AG04450 (cell line): Measurements from ENCODE around the gene LRRC2. TPM values are rescaled to one million over a fixed set of nuclear protein-coding genes. Genes with fewer than 3 reads are reported as not detected.

Experiments used
- CTCF ChIA-PET: fragments of 300-600, 350-600 bp; formaldehyde crosslinking; extraction: SDS; loops from one replicate; lab custom pipeline; 2022; ENCODE audit warnings: antibody characterized with exemption, inconsistent platforms; lab: Charles Lee
- POLR2A ChIA-PET: fragments of 350-600 bp; formaldehyde crosslinking; extraction: SDS; loops from one replicate; lab custom pipeline; 2021; ENCODE audit warnings: antibody characterized with exemption, inconsistent platforms; lab: Yijun Ruan, JAX
- DNase-seq: peaks from one replicate; pipeline ENCODE4 v3.0.0-alpha.2; 2011; ENCODE audit warnings: low read depth, low spot score
- H3K27ac ChIP-seq: one replicate; pipeline ENCODE4 v1.5.1; 2012; ENCODE audit warnings: low read depth, low read length, control low read depth
- H3K27me3 ChIP-seq: one replicate; pipeline ENCODE4 v1.6.0; 2012; ENCODE audit warnings: low read length; ENCODE audit not compliant: control insufficient read depth, insufficient read depth
- H3K4me3 ChIP-seq: 2 replicates; pipeline ENCODE4 v1.5.1; 2011; ENCODE audit warnings: mild to moderate bottlenecking, low read depth, low read length, control low read depth
- H3K9me3 ChIP-seq: 2 replicates; pipeline ENCODE4 v1.5.1; 2012; ENCODE audit warnings: low read length; ENCODE audit not compliant: control insufficient read depth, insufficient read depth
- polyA plus RNA-seq: library from polyadenylated mRNA; depleted of rRNA; stranded (reverse); fragments of >200 nt; gene quantifications from 2 replicates; pipeline ENCODE4 v1.2.3, GENCODE V29; 2011; rRNA removed
- TF ChIP-seq, protein P1 (sequence below): IDR thresholded peaks from 2 replicates; pipeline ENCODE4 v1.5.1; 2011; ENCODE audit warnings: low read depth, low read length, control low read depth, inconsistent platforms

LRRC2 gene
- polyA plus RNA-seq, 1 experiment = 4.2 TPM

DNA sequence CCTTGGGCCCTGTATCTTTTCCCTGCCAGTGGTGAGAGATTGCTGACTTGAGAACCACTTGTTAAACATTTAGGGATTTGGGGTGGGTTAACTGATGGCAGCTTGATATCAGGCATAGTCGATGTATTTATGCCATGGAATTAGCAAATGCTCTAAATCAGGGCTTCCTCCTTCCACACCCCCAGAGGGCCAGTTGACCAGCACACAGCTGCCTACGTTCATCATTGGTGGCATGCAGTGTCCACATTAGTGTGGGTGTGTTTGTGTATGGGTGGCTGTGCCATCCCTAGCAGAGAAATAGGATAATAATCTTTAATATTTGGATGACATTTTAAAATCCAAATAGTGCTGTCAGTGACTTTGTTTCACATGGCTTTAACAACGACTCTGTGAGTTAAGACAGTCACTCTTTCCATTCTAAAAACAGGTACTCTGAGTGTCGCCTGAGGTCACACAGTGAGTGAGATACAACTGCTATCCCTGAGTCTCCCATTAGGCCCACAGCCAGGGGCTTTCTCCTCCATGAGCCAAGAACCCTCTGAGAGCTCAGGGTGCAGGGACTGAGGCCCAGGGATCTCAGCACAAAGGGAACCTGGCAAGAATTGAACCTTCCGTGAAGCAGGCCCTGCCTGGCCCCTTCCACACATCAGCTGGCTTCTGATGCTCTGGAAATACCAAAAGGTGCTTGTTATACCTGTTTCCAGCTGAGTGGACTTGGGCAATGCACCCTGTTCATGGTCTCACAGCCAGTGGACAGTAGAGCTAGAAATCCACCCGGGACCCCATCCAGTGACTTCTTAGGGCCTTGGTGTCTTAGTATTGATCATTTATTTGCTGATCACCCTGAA lies 97.1 kb downstream of the LRRC2 start:
- POLR2A ChIA-PET = no interaction called here
- CTCF ChIA-PET = interaction anchor here (0.5 to 1.8 kb wide), 3 partner anchors 19 to 392 kb away, joined by 4 to 6 read pairs (median 5); no protein-coding TSS in a partner anchor
- peaks cover 63% of the 10 kb centered on the region for H3K27me3 ChIP-seq
- no peak overlapping the region for H3K27ac ChIP-seq
- H3K9me3 ChIP-seq = no peaks in the 10 kb centered on the region
- no peak for DNase-seq
- TF ChIP-seq, protein P1, sequence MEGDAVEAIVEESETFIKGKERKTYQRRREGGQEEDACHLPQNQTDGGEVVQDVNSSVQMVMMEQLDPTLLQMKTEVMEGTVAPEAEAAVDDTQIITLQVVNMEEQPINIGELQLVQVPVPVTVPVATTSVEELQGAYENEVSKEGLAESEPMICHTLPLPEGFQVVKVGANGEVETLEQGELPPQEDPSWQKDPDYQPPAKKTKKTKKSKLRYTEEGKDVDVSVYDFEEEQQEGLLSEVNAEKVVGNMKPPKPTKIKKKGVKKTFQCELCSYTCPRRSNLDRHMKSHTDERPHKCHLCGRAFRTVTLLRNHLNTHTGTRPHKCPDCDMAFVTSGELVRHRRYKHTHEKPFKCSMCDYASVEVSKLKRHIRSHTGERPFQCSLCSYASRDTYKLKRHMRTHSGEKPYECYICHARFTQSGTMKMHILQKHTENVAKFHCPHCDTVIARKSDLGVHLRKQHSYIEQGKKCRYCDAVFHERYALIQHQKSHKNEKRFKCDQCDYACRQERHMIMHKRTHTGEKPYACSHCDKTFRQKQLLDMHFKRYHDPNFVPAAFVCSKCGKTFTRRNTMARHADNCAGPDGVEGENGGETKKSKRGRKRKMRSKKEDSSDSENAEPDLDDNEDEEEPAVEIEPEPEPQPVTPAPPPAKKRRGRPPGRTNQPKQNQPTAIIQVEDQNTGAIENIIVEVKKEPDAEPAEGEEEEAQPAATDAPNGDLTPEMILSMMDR = no peak
- no peak overlapping the region for H3K4me3 ChIP-seq

DNA sequence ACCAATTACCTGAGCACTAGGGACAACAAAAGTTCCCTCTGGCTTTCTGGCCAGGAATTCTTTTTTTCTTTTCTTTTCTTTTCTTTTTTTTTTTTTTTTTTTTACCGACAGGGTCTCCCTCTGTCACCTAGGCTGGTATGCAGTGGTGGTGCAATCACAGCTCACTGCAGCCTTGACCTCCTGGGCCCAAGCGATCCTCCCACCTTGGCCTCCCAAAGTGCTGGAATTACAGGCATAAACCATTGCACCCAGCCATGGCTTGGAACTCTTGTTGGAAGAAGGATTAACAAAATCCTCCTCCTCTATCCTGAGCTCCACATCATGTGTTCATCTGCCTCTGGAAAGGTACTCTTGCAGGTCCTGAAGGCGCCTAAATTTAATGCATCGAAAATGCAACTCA lies 98.5 kb downstream of the LRRC2 start:
- CTCF ChIA-PET = no interaction called here

DNA sequence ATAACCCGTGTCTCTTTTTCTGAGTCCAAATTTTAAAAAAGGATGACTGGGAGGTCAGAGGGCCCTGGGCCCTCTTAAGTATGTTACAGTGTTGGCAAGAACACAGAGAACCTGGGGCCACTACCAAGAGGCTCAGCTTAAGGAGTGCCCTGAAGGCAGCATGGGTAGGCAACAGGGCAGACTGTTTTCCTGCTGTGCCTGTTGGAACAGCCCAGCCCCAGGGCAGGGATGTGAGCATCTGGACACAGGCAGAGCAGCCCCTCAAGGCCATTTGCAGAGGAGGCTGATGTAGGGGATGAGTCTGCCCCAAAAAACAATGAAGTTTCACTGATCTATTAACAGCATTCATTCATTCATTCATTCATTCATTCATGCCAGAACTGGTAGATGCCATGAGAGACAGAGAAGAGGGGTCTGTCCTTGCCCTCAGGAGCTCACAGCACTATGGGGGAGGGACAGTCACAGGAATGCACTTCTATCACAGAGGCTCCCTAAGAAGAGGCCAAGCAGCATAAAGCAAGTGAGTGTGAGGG lies 99.2 kb downstream of the LRRC2 start:
- no peak overlapping the region for H3K27ac ChIP-seq
- peaks cover 63% of the 10 kb centered on the region for H3K27me3 ChIP-seq
- TF ChIP-seq, protein P1 = no peak
- no peak for DNase-seq
- ChIA-PET POLR2A (no interaction called here), CTCF (no interaction called here)
- no peak overlapping the region for H3K4me3 ChIP-seq
- no peaks in the 10 kb centered on the region for H3K9me3 ChIP-seq

More for the DNA sequence above, 98.5 kb downstream of the LRRC2 start:
- H3K27ac ChIP-seq = no peak overlapping the region
- TF ChIP-seq, protein P1 = no peak
- H3K9me3 ChIP-seq = no peaks in the 10 kb centered on the region
- H3K4me3 ChIP-seq = no peak overlapping the region
- DNase-seq = no peak
- POLR2A ChIA-PET = no interaction called here
- H3K27me3 ChIP-seq = peaks cover 65% of the 10 kb centered on the region

DNA sequence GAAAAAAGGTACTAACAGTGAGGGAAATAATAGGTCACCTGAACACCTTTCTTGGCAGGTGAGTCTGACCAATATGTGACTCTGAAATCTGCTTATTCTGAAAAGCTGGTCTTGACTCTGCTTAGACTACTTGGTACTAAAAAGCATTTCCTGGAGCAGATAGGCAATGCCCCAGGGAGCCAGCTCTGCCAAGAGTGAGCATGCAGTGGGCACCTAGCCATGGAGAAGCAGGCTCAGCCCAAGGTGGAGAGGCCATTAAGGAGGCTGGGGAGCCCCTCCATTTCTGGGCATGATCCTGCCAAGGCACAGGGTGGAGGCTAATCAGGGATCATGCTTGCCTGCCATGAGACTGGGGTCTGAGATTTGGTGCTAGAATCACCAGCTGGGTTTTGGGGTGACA lies 99.8 kb downstream of the LRRC2 start:
- H3K27ac ChIP-seq = no peak overlapping the region
- no peak overlapping the region for H3K4me3 ChIP-seq
- no peaks in the 10 kb centered on the region for H3K9me3 ChIP-seq
- DNase-seq = no peak
- H3K27me3 ChIP-seq = peaks cover 63% of the 10 kb centered on the region
- TF ChIP-seq, protein P1 = no peak
- CTCF ChIA-PET = interaction anchor here (1.6 kb wide), 1 partner anchor 22 kb away, joined by 5 read pairs; no protein-coding TSS in a partner anchor
- POLR2A ChIA-PET = no interaction called here

Other genes starting within 250 kb of the LRRC2 start
- not detected in 2 replicates for gene CCR2, start 212.2 kb downstream of the LRRC2 start, polyA plus RNA-seq
- gene CCR5, start 195.4 kb downstream of the LRRC2 start, polyA plus RNA-seq = not detected in 2 replicates
- gene CCRL2, start 159.0 kb downstream of the LRRC2 start, polyA plus RNA-seq = 0.15 and 0.16 TPM in 2 replicates
- gene LTF, start 101.4 kb downstream of the LRRC2 start, polyA plus RNA-seq = 0.10 TPM in 1 of 2 replicates, not detected in the other
- gene RTP3, start 68.3 kb downstream of the LRRC2 start, polyA plus RNA-seq = 0.06 and 0.14 TPM in 2 replicates
- gene FAM240A, start 46.2 kb upstream of the LRRC2 start, polyA plus RNA-seq = not detected in 2 replicates
- gene ALS2CL, start 127.4 kb upstream of the LRRC2 start, polyA plus RNA-seq = 0.89 and 1.0 TPM in 2 replicates
- gene TMIE, start 135.1 kb upstream of the LRRC2 start, polyA plus RNA-seq = 0.05 TPM in 1 of 2 replicates, not detected in the other
- gene PRSS50, start 151.6 kb upstream of the LRRC2 start, polyA plus RNA-seq = not detected in 2 replicates